Neural cell (in vitro differentiated cells): ENCODE data around the gene DDX5.

Source experiments
- RAD21 ChIP-seq: fragments of 450-650 bp; conservative IDR thresholded peaks from 2 replicates; pipeline ENCODE4 v1.6.1; 2014; ENCODE audit warnings: antibody characterized with exemption, mild to moderate bottlenecking, moderate library complexity
- REST ChIP-seq: IDR thresholded peaks from 2 replicates; pipeline ENCODE4 v1.6.1; 2012; ENCODE audit warnings: borderline replicate concordance
- SMC3 ChIP-seq: fragments of 450-650 bp; conservative IDR thresholded peaks from 2 replicates; pipeline ENCODE4 v1.6.1; 2014; ENCODE audit warnings: antibody characterized with exemption, mild to moderate bottlenecking, moderate library complexity; ENCODE audit not compliant: poor library complexity
- TAF1 ChIP-seq: IDR thresholded peaks from 2 replicates; pipeline ENCODE4 v1.6.1; 2012; ENCODE audit warnings: low read depth
- TF ChIP-seq, protein P1 (sequence below): fragments of 450-650 bp; IDR thresholded peaks from 2 replicates; pipeline ENCODE4 v1.5.1; 2014; ENCODE audit warnings: antibody characterized with exemption, mild to moderate bottlenecking, moderate library complexity; ENCODE audit not compliant: poor library complexity, severe bottlenecking

DNA sequence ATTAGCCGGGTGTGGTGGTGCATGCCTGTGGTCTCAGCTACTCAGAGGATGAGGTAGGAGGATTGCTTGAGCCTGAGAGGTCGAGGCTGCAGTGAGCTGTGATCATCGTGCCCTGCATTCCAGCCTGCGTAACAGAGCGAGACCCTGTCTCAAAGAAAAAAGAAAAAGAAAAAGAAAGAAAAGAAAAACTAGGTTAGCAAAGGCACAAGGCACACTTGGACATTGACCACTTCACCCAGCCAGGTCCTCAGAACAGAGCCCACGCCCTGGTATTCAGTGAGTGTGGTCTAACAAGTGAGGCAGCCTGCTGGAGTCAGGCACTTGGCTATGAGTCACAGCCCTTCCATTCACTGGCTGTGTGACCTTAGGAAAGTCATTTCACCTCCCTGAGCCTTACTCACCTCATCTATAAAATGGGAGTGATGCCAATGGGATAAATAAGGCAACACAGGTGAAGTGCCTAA, 46.8 kb downstream of the DDX5 start:
- no peak for TF ChIP-seq REST
- TF ChIP-seq RAD21 = no peak
- TF ChIP-seq, protein P1, sequence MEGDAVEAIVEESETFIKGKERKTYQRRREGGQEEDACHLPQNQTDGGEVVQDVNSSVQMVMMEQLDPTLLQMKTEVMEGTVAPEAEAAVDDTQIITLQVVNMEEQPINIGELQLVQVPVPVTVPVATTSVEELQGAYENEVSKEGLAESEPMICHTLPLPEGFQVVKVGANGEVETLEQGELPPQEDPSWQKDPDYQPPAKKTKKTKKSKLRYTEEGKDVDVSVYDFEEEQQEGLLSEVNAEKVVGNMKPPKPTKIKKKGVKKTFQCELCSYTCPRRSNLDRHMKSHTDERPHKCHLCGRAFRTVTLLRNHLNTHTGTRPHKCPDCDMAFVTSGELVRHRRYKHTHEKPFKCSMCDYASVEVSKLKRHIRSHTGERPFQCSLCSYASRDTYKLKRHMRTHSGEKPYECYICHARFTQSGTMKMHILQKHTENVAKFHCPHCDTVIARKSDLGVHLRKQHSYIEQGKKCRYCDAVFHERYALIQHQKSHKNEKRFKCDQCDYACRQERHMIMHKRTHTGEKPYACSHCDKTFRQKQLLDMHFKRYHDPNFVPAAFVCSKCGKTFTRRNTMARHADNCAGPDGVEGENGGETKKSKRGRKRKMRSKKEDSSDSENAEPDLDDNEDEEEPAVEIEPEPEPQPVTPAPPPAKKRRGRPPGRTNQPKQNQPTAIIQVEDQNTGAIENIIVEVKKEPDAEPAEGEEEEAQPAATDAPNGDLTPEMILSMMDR = no peak
- TF ChIP-seq SMC3 = no peak
- no peak for TF ChIP-seq TAF1
